ENCODE results near the gene MVB12B. TPM values are rescaled to one million over a fixed set of nuclear protein-coding genes. Genes with fewer than 3 reads are reported as not detected.
A peak's percentile ranks its signal among the peaks of the same experiment; 100 is the strongest.

Gene MVB12B
- total RNA-seq, 1 donor from 2014 or later, result 47.8 TPM

DNA sequence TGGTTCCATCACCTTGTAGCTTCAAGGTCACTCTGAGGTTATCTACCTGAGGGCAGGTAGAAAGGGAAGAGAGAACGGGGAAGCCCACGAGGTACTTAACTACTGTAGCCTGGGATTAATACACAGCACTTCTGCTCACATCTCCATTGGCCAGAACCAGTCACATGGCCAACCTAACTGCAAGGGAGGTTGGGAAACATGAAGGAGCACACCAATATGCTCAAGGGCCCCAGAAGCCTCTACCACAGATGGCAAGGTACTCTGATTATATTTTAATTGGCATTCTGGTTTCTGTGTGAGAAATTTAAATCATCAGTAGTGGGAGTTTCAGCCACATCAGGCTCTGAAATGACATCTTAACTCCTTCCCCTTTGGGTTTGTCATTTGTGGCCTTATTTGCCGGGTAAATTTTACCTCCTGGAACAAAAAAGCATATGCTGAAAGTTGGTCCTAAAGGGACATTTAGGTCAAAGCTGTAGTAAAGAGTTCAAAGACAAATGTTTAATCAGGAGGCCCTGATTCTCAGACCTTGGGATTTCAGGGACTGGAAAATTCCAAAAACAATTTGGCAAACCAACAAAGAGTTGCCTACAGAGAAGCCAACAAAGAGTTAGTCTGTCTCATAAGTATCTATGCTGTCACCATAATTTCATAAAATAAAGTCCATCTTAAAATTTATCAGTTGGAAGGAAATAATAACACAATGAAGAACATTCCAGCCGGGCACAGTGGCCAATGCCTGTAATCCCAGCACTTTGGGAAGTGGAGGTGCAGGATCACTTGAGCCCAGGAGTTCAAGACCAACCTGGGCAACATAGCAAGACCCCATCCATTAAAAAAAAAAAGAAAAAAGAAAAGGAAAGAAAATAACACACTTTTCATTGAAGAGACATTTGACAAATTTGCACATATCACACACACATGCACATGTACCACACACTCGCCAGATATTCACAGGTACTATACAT lies 13.8 kb upstream of the MVB12B start:
- Histone ChIP-seq H3K27ac (no peak overlapping the region), H3K4me1 (no peaks in the 10 kb centered on the region), H3K27me3 (ENCODE audit: low read depth) (no peaks in the 10 kb centered on the region), H3K4me3 (no peak overlapping the region), H3K9me3 (no peaks in the 10 kb centered on the region), H3K36me3 (no peaks in the 10 kb centered on the region)
- intact Hi-C loops (cut with DNase I), result loop anchor here (10.0 kb wide), 1 partner anchor 182 kb away; no protein-coding TSS in a partner anchor
- ATAC-seq (no peak), DNase-seq (no peak)
- TF ChIP-seq, protein P1, sequence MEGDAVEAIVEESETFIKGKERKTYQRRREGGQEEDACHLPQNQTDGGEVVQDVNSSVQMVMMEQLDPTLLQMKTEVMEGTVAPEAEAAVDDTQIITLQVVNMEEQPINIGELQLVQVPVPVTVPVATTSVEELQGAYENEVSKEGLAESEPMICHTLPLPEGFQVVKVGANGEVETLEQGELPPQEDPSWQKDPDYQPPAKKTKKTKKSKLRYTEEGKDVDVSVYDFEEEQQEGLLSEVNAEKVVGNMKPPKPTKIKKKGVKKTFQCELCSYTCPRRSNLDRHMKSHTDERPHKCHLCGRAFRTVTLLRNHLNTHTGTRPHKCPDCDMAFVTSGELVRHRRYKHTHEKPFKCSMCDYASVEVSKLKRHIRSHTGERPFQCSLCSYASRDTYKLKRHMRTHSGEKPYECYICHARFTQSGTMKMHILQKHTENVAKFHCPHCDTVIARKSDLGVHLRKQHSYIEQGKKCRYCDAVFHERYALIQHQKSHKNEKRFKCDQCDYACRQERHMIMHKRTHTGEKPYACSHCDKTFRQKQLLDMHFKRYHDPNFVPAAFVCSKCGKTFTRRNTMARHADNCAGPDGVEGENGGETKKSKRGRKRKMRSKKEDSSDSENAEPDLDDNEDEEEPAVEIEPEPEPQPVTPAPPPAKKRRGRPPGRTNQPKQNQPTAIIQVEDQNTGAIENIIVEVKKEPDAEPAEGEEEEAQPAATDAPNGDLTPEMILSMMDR (IDR thresholded peaks at IDR 0.05), result no peak

DNA sequence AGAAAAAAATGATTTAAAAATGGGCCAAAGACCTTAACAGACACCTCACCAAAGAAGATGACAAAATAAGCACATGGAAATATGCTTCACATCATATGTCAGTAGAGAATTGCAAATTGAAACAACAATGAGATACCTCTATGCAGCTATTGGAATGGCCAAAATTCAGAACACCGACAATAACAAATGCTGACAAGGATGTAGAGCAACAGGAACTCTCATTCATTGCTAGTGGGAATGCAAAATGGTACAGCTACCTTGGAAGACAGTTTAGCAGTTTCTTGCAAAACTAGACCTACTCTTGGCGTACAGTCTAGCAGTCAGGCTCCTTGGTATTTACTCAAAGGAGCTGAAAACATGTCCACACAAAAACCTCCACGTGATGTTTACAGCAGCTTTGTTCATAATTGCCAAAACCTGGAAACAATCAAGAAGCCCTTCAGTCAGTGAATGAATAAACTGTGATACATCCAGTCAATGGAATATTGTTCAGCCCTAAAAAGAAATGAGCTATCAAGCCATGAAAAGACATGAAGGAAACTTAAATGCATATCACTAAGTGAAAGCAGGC lies 10.5 kb upstream of the MVB12B start:
- DNase-seq (no peak), ATAC-seq (no peak)
- intact Hi-C loops (cut with DNase I), result loop anchor here (5.0 to 10.0 kb wide), 2 partner anchors 81 to 179 kb away; no protein-coding TSS in a partner anchor
- H3K36me3 ChIP-seq, result no peaks in the 10 kb centered on the region
- H3K27ac ChIP-seq, result no peak overlapping the region
- H3K4me3 ChIP-seq, result no peak overlapping the region
- no peaks in the 10 kb centered on the region for H3K27me3 ChIP-seq (ENCODE audit: low read depth)
- no peaks in the 10 kb centered on the region for H3K4me1 ChIP-seq
- H3K9me3 ChIP-seq, result no peaks in the 10 kb centered on the region
- TF ChIP-seq, protein P1 (IDR thresholded peaks at IDR 0.05), result no peak

DNA sequence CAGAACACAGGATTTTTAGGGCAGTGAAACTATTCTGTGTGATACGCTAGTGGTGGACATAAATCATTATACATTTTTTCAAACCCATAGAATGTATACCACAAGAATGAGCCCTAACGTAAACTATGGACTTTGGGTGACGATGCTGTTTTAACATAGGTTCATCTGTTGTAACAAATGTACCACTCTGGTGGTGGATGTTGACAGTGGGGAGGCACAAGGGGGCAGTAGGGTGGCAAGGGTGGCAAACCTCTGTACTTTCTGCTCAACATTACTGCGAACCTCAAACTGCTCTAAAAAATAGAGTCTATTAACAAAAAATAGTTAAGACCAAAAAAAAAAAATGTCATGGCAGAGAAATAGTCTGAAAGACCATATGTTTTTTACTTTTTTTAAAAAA lies 9.1 kb upstream of the MVB12B start:
- H3K36me3 ChIP-seq, result no peaks in the 10 kb centered on the region
- H3K4me3 ChIP-seq, result no peak overlapping the region
- H3K27ac ChIP-seq, result no peak overlapping the region
- TF ChIP-seq, protein P1 (IDR thresholded peaks at IDR 0.05), result peak; percentile 50
- ATAC-seq, result peak; percentile 72 to 77
- DNase-seq, result no peak
- no peaks in the 10 kb centered on the region for H3K9me3 ChIP-seq
- H3K27me3 ChIP-seq (ENCODE audit: low read depth), result no peaks in the 10 kb centered on the region
- intact Hi-C loops (cut with DNase I), result loop anchor here (5.0 to 10.0 kb wide), 2 partner anchors 80 to 177 kb away; no protein-coding TSS in a partner anchor
- H3K4me1 ChIP-seq, result no peaks in the 10 kb centered on the region

DNA sequence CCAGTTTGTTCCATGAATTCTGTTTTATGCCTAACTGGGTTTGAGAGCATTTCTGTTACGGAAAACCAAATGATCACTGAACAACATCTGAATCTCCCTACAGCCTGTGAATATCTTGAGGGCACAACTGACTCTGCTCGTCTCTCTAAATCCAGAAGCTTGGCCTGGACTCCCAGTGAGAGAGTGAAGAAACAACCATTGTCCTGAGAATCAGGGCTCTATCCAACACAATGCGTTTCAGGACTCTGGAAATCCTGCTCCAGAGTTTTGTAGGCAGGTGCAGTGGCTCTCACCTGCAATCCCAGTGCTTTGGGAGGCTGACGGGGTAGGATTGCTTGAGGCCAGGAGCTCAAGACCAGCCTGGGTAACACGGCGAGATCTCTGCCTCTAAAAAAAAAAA lies 7.8 kb upstream of the MVB12B start:
- no peak overlapping the region for H3K27ac ChIP-seq
- DNase-seq, result no peak
- no peak overlapping the region for H3K4me3 ChIP-seq
- TF ChIP-seq, protein P1 (IDR thresholded peaks at IDR 0.05), result no peak
- ATAC-seq, result no peak
- H3K4me1 ChIP-seq, result no peaks in the 10 kb centered on the region
- no peaks in the 10 kb centered on the region for H3K9me3 ChIP-seq
- H3K27me3 ChIP-seq (ENCODE audit: low read depth), result no peaks in the 10 kb centered on the region
- no peaks in the 10 kb centered on the region for H3K36me3 ChIP-seq
- intact Hi-C loops (cut with DNase I), result loop anchor here (5.0 to 10.0 kb wide), 2 partner anchors 78 to 176 kb away; no protein-coding TSS in a partner anchor

DNA sequence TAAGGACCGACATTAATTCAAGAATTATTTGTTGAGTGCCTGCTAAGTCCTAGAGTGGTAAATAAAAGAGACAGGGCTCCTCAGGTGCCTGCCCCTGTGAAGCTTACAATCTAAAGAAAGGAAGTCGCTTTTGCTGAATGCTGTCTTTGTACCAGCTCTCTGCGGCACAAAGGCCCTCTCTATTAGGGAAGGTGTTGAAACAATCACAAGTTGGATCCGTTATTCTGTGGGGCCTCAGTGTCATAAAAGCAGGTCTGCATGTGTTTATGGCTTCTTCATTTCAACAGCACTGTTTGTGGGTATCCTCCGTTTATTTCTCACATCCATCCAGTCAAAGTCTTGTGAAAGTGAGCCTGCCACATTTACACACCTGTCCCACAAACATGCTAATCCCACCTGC lies 7.0 kb upstream of the MVB12B start:
- Histone ChIP-seq H3K4me1 (no peaks in the 10 kb centered on the region), H3K27ac (no peak overlapping the region), H3K36me3 (no peaks in the 10 kb centered on the region), H3K27me3 (ENCODE audit: low read depth) (no peaks in the 10 kb centered on the region), H3K4me3 (no peak overlapping the region), H3K9me3 (no peaks in the 10 kb centered on the region)
- TF ChIP-seq, protein P1 (IDR thresholded peaks at IDR 0.05), result no peak
- no peak for ATAC-seq
- DNase-seq, result no peak
- intact Hi-C loops (cut with DNase I), result loop anchor here (5.0 to 10.0 kb wide), 2 partner anchors 78 to 175 kb away; no protein-coding TSS in a partner anchor
